Activated CD4-positive, alpha-beta T cell treated with anti-CD3 and anti-CD28 coated beads for 1 hour (primary cell): Measurements from ENCODE around the gene IER3IP1.
"Not testable (repeated sequence)": the region's sequence is repeated elsewhere in the genome, so short reads cannot be mapped to it uniquely, and the experiment has no call there.

Source experiments
- DNase-seq: peaks from one replicate; pipeline ENCODE4 v3.0.0-alpha.2; 2020

IER3IP1 gene, protein sequence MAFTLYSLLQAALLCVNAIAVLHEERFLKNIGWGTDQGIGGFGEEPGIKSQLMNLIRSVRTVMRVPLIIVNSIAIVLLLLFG

DNA sequence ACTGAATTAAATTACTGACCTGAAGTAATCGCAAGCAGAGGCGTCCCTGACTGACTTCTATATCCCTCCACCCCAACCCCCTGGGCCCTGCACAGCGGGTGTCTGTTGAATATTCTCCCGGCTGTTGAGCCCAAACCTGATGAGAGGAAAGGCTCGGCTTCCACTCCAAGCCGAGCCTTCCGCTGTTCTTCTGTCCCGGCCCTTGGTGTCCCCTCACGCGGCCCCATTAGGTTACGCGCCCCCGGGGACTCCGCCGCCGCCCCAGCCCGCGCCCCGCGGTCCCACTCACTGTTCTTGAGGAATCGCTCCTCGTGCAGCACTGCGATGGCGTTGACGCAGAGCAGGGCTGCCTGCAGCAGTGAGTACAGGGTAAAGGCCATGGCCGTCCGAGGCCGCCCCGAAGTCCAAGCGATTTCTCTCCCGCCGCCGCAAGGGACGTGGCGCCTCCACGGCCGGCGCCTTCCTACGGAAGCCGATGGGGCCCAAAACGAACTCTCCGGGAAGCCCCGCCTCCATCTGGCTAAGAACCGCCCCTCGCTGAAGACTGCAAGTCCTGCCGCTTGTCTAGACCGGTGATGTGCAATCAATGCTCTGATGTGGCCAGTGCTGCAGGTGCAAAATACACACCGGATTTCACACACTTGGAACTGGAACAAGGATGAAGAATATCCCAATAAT, at the start of gene IER3IP1:
Gene IER3IP1, minus strand, starts transcription at position 467 of the 678 bp plus-strand sequence. Its CDS starts 87 bp downstream, at position 380.
- DNase-seq: peak; percentile 80

DNA sequence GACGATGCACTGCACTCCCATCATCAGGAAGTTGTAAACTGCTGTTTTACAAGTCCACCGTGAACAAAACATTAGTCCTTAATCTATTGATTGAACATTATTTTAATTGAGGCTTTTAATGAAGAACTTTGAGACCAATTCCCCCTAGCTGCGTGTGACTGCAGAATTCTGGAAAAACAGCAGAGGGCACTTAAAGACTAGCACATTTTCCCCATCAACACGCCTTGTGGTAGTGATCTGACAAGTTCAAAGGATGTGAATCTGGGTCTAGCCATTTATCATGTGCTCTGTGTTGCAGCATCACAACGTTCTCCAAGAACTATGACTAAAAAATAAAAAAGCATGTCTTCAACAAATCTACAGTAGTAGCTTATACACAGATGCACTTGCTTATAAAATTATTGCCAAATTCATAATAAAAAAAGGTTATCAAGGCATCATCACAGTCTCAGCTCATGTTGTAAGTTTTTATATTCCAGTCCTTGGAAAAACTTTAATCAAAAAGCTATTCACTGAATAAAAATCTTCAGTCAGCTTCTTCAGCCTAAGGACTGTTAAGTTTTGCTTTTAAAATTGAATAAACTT, 39.5 kb upstream of the IER3IP1 start:
- DNase-seq: no peak

DNA sequence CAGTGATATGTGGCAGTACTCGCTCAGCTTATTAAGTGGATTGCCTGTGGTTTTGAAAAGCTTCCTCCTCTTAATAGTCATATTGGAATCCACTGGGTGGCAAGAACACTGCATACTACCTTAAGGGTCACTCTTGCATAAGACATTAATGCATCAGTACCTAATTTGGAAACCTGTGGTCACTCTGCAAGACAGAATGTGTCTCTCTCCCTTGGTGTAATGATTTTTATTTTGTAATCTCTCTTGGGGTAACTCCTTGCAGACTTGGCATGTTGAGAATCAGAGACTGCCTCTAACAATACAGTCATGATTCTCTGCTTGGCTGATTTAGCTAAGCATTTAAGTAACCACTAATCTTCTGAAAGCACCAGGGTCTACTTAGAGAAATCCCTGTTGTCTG, 33.0 kb upstream of the IER3IP1 start:
- no peak for DNase-seq

DNA sequence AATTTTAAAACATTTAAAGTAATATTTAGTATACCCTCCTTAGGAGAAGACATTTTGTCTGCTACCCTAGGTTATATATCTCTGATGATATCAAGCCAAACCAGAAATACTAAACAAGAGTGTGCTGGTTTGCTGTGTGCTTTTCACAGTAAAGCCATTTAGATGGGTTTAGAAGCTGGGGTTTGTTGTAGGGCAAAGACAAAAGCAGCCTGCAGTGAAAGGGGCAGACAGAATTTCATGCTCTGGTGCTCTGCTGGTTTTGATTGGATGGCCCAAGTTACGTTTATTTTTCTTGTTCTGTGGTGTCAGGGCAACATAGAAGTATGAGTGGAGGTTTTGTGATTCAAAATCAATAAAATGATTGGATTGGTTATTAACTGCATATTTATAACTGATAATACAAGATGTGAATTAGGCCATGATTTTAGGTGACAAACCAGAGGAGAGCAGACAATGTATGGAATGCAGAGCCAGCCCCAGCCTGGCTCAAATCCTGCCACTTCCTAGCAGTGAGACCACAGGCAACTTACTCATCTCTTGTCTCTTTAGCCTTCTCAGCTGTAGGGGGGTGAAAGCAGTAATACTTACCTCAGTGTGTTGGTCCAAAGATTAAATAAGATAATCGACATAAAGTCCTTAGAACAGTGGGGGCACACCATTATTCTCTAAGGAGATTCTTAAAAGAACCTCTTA, 30.9 kb upstream of the IER3IP1 start:
- no peak for DNase-seq

DNA sequence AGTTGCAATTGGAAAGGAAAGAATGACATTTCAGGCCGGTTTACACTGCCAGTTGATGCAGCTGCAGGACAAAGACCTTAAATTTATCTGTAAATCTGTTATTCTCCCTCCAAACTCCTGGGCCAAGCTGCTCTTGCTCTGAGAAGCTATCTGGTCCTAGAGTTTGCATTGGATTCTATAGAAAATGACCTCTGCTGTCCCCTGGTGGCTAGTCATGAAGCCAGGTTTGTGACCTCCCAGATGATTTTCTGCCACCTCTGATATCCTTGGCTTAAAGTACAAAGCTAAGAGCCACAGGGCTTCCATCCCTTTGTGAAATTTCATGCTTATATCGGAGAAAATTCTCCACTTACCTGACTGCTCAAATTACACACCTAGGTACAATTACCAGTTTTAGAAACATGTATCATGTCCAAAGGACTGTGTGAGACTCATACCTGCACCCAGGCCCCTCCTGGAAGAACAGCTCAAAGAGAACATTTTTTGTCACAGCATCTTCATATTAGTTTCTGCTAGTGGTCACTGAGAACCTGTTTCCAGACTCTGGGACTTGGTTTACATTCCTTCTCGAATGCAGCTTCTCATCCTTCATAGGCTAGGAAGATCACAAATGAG, 28.9 kb upstream of the IER3IP1 start:
- DNase-seq: peak; percentile 10

DNA sequence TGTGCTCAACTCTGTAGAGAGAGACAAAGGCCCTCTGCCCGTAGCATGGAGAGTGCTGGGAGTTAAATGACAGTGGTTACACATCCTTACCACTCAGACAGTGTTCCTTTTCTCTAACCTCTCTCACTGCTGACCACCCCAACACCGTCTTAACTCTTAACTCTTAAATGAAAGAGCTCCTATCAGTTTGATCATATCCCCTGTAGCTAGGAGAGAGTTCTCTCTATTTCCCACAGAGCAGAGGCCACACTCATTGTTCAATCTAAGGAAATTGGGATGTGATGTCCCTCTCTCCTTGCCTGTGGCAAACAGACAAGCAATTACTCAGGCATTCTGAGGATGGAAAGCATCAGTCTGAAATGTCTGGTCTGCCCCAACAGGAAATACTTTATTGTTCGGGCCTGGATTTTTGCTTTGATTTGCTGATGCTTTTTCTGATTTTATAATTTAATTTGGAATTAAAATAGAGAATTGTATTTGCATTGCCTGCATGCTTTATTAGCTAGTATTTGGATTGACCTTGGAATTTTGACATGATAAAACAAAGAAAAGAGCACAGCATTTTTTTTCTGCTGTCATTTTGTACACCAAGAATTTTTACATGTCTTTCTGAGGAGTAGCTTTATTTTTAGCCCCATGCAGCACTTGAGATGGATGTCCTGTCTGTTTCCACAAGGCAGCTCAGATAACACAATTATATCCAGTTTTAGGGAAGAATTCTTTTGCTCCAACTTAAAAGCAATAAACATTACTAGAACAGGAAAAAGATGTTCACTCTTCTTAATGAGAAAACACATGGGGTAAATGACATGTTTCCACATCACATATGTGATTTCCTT, 27.7 kb upstream of the IER3IP1 start:
- DNase-seq: no peak

DNA sequence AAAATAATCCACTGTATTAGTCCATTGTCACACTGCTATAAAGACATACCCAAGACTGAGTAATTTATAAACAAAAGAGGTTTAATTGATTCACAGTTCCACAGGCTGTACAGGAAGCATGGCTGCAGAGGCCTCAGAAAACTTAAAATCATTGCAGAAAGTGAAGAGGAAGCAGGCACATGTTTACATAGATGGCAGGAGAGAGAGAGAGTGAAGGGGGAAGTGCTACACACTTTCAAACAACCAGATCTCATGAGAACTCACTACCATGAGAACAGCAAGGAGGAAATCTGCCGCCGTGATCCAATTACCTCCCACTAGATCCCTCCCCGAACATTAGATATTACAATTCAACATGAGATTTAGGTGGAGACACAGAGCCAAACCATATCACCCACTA, 19.8 kb upstream of the IER3IP1 start:
- DNase-seq: not testable (repeated sequence)

DNA sequence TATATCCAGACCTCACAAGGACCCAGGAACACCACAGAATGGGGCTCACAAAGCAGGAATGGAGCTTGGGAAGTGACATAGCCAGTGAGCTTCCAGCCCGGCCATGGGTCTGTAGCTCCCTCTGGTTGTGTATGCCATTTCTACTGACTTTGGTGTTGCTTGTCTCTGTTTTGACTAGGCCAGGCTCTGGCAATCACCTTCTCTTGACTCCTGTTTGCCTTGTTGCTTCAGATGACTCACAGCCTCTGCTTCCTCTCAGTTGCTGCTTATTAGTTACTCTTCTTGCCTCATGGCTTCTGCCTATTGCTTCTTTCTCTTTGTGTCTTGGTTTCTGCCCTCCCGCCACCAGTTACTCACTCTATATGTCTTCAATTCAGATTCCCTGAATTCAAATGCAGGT, 15.8 kb upstream of the IER3IP1 start:
- no peak for DNase-seq

DNA sequence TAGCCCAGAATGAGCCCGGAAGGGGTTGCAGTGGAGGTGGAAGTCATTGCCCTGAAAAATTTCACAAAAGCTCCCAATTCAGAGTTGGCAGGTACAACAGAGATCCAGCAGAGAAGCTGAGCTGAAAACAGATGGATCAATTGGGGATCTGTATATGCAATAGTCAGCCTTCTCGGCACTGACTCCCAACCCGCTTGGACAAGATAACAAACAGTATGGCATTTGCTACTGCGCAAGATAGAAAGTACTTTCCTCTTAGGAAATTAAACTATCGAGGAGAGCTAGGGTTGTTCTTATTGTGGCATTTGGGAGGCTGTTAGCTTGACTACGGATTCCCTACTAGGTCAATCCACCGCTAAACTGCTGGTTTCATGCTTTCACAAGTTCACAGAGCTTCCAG, 11.6 kb upstream of the IER3IP1 start:
- no peak for DNase-seq

DNA sequence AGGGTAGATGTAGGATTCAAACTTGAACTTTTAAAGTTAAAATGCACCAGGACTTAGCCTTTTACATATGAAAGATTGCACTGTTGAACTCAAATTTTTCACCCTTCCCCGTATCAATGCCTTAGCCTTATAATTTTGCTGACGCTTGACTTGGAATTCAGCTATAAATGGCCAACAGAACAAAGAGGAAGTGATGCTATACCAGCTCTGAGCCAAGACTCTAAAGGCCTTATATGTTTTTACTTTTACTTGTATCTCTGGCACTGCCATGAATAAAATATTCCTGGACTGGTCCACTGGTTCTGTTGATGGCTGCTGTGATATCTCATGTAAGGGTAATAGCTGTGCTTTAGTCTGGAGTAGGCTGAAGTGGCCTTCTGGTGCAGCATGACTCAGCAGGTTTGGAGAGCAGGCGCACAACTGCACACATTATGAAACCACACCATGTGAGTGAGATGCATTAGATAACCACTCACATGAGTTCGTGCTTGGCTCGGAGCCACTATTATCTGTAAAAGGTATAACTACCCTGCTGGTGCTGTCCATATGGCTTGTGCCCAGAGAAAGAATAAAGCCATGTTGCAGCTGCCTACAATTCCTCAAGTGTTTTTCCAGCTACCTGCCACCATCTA, 8.4 kb upstream of the IER3IP1 start:
- DNase-seq: no peak

DNA sequence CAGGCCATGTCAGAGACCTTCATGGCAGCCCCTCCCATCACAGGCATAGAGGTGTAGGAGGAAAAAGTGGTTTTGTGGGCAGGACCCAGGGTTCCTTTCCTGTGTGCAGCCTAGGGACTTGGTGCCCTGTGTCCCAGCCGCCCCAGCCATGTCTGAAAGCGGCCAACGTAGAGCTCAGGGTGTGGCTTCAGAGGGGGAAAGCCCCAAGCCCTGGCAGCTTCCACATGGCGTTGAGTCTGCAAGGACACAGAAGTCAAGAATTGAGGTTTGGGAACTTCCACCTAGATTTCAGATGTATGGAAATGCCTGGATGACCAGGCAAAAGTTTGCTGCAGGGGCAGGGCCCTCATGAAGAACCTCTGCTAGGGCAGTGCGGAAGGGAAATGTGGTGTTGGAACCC, 6.0 kb upstream of the IER3IP1 start:
- DNase-seq: not testable (repeated sequence)

DNA sequence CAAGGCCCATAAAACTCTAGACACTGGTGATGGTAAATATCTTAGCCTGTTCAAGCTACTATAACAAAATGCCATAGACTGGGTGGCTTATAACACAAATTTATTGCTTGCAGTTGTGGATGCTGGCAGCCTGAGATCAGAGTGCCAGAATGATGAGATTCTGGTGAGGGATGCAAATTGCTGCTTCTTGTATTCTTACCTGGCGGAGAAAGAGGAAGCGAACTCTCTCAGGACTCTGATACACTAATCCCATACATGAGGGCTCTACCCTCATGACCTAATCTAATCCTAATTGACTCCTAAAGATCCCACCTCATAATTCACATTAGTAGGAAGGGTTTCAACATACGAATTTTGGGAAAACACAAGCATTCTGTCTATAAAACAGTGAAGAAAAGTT, 4.6 kb upstream of the IER3IP1 start:
- DNase-seq: no peak

DNA sequence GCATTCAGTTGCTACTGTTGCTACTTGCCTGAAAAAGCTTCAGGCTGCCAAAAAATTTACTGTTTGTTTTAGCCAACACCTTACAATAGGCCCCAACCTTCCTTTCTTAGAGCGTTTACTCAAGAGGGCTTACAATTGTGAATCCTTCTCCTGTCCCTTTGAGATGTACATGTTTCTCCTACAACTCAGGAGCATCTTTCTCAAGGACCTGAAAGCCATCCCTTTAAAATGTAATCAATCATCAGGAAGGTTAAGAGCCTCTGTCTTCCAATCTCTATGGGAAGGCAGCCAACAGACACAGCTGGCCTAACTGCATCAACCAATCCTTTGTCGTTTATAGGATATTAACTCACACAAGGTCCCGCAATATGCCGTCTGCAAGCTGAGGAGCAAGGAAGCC, 3.4 kb upstream of the IER3IP1 start:
- no peak for DNase-seq

DNA sequence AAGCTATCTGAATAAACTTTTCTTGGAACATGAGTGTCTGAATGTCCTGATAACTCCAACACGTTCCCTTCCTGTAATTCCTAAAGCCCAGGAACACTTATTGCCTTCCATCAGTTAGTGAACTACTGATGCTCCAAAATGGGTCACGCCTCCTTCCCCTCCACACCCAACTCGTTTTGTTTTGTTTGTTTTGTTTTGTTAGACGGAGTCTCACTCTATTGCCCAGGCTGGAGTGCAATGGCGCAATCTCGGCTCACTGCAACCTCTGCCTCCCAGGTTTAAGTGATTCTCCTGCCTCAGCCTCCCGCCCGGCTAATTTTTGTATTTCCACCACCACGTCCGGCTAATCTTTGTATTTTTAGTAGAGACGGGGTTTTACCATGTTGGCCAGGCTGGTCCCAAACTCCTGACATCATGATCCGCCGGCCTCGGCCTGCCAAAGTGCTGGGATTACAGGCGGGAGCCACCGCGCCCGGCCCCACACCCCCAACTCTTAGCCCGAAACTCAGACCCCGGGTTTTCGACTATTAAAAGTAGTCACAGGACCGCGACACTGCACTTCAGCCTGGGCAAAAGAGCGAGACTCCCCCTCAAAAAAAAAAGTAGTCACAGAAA, 774 bp downstream of the IER3IP1 start:
- DNase-seq: no peak

DNA sequence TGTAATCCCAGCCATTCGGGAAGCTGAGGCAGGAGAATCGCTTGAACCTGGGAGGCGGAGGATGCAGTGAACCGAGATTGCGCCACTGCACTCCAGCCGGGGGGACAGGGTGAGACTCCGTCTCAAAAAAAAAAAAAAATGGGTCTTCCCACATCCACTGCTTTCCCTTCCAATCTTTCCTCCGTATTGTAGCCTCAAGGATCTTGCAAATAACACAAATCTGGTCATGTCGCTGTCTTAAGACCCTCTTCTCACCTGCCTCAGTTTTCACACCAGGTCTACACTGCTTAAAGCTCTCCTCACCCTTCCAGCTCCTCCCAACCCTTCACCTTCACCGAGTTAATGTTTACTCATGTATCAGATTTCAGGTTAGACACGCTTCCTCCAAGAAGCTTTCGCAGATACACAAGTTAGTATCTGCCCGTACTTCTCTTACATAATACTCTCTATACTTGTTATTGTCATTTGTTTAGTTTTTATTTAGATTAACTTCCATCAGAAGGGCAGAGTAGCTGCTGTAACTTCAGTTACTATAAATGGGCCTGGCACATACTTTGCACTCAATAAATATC, 1.5 kb downstream of the IER3IP1 start:
- no peak for DNase-seq

DNA sequence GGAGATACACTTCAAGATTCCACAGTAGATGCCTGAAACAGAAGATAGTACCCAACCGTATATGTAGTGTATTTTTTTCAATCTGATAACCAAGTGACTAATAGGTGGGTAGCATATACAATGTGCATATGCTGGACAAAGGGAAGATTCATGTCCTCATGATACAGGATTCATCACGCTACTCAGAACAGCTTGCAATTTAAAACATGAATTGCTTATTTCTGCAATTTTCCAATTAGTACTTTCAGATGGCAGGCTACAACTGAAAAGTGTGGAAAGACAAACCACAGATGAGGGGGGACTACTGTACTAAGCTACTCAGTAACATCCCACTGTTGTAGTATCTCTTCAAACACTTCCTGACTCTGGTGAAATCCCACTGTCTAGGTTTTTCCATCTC, 3.7 kb downstream of the IER3IP1 start:
- no peak for DNase-seq

DNA sequence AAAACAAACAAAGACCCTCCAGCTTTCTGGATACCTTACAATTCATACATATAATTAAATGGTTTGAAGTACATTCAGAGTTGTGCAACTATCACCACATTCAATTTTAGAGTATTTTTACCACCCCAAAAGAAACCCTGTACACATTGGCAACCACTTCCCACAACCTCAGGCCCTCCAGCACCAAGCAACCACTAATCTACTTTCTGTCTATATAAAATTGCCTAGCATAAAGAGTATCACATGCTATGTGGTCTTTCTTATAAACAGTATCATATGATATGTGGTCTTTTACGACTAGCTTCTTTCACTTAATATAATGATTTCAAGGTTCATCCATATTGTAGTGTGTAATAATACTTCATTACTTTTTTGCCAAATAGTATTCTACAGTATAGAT, 7.3 kb downstream of the IER3IP1 start:
- no peak for DNase-seq

DNA sequence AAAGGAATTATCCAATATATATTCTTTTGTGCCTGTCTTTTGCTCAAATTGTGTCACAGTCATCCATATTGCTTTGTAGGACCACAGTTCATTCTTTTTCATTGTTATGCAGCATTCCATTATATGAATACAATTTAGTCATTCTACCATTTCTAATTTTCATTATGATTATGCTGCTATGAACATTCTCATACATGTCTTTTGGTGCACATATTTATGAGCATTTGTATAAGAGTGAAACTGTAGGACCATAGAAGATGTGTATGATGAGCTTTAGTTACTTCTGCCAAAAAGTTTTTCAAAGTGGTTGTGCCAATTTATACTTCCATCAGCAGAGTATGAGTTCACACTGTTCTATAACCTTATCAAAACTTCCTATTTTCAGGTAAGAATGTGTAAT, 7.7 kb downstream of the IER3IP1 start:
- no peak for DNase-seq

DNA sequence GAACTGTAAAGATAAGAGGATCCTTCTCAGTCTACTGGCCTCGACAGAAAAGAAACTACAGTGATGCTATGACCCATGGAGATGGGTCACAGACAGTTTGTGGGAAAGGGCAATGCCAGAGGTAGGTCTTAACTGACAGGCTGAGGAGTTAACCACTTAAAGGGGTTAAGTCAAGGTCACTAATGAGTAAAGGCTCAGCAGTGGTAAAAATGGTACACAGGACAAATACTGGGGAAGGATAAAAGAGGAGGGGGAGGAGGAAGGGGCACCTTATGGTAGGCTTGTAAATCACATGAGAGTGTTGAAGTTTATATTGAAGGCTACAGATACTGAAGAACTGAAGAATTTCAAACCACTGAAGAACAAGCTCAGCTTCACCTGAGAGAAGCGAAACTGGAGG, 9.9 kb downstream of the IER3IP1 start:
- no peak for DNase-seq

DNA sequence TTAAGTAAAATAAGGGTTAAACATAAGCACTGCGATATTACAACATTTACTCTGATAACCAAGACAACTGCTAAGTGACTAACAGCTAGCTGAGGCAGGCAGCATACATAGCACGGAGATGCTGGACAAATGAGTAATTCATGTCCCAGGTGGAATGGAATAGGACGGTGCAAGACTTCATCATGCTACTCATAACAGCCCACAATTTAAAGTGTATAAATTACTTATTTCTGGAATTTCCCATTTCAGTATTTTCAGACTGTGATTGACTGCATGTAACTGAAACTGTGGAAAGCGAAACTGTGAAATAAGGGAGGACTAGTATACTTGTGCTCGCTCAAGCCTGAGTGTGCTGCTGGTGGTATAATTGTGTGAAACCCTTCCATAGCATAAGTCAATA, 12.9 kb downstream of the IER3IP1 start:
- DNase-seq: no peak

DNA sequence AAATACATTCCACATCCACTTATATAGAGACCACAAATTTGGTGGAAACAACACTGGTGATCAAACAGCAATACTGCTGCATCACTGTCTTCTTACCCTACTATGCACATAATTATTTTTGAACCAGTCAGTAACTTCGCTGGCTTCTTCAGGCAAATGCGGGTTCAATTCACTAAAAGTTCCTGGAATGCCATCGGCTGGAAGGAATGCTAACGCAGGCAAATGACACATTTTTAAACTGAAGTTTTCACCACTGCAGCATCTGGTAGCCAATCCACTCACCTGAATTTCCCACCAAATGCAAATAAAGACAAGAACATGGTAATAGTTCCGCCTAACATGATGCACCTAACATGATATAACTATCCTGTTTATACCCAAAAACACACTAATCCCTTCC, 15.9 kb downstream of the IER3IP1 start:
- no peak for DNase-seq

DNA sequence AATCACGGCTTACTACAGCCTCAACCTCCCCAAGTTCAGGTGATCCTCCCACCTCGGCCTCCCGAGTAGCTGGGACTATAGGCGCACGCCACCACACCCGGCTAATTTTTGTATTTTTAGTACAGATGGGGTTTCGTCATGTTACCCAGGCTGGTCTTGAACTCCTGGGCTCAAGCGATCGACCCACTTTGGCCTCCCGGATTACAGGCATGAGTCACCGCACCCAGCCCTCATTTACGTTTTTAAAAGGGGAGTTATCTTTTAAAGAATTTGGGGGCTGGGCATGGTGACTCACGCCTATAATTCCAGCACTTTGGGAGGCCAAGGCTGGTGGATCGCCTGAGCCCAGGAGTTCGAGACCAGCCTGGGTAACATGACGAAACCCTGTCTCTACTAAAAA, 17.8 kb downstream of the IER3IP1 start:
- DNase-seq: not testable (repeated sequence)
